Heart right ventricle (tissue), 16 donors: ENCODE results near the gene NPBWR2. TPM values are rescaled to one million over a fixed set of nuclear protein-coding genes. Genes with fewer than 3 reads are reported as not detected.

Experiments
- ATAC-seq, 8 donors: fragments of 200-7000 bp; cut with Tn5 transposase; one replicate each; pipeline ENCODE4 v1.9.1; 2020; ENCODE audit warnings: mild to moderate bottlenecking in 8 of 8, moderate library complexity in 8 of 8, moderate number of reproducible peaks in 1 of 8
- DNase-seq, 2 donors: peaks; one replicate each; pipeline ENCODE4 v3.0.0-alpha.2; 2020
- H3K27ac ChIP-seq, 10 donors: fragments of 200-600 bp; sonication (generic) in 2 of 10; one replicate each; pipeline versions ENCODE4 v1.5.0 to v1.8.0; 2020 to 2022; ENCODE audit warnings: mild to moderate bottlenecking in 3 of 10
- H3K27me3 ChIP-seq, 7 donors: fragments of 200-600 bp; one replicate each; pipeline ENCODE4 v1.8.0; 2021 to 2022; ENCODE audit warnings: mild to moderate bottlenecking in 2 of 7
- H3K36me3 ChIP-seq, 9 donors: fragments of 200-600 bp; sonication (generic) in 1 of 9; one replicate each; pipeline versions ENCODE4 v1.5.0 to v1.8.0; 2020 to 2022; ENCODE audit warnings: mild to moderate bottlenecking in 2 of 9
- H3K4me1 ChIP-seq, 9 donors: fragments of 200-600 bp; sonication (generic) in 1 of 9; one replicate each; pipeline versions ENCODE4 v1.5.0 to v1.8.0; 2020 to 2022; ENCODE audit warnings: mild to moderate bottlenecking in 4 of 9
- H3K4me3 ChIP-seq, 10 donors: fragments of 200-600 bp; sonication (generic) in 2 of 10; one replicate each; pipeline versions ENCODE4 v1.5.0 to v1.8.0; 2020 to 2022; ENCODE audit warnings: mild to moderate bottlenecking in 7 of 10, moderate library complexity in 2 of 10
- H3K9me3 ChIP-seq, 11 donors: fragments of 200-600 bp in 10 of 11; sonication (generic) in 2 of 11; one replicate each; pipeline versions ENCODE4 v1.5.0 to v1.8.0; 2013 to 2022; ENCODE audit warnings: mild to moderate bottlenecking in 2 of 11, control low read depth in 1 of 11, moderate library complexity in 1 of 11
- CTCF ChIP-seq, 9 donors: fragments of 200-600 bp; sonication (generic) in 2 of 9; IDR thresholded peaks; one replicate each; pipeline versions ENCODE4 v1.5.0 to v1.8.0; 2021 to 2022; ENCODE audit warnings: antibody characterized with exemption in 9 of 9, mild to moderate bottlenecking in 5 of 9, moderate library complexity in 1 of 9
- WGBS, 2 donors: extraction: QIAGEN DNeasy Blood & Tissue Kit; methylation state at CpG; one replicate each; pipeline ENCODE4 v1.1.7; 2013; ENCODE audit warnings: inconsistent platforms in 1 of 2; 5-methylcytosine and 5-hydroxymethylcytosine counted together
- intact Hi-C, 10 donors: fragments of 100-400 bp; cut with DNase I; formaldehyde crosslinking; loops; one replicate each; pipeline versions ENCODE4 v1.11.1 to v1.14.2; 2022
- polyA plus RNA-seq, 2 donors: library from polyadenylated mRNA; stranded (reverse); fragments of 200-250 nt; gene quantifications; one replicate each; pipeline ENCODE4 v1.2.3, GENCODE V29; 2013
- total RNA-seq, 10 donors: library from RNA; stranded (reverse); fragmentation: NEBNext Ultra II Directional in 3 of 10; extraction: Animal tissue kit (Norgen Biotek cat#: 25700) in 3 of 10; gene quantifications; one replicate each; pipeline versions ENCODE4 v1.2.1 to v1.2.4, GENCODE V29; 2021 to 2023
- donor health status: Arrhythmogenic right ventricular cardiomyopathy.
- donor health status: ischemic (EF 13 %, LVEDD 7.1; RV severe dilation, severe dysfunction).
- donor health status: healthy with polysubstance abuse.
- donor health status: DM: no; HTN: yes; CAD: no.
- donor health status: DM: no; HTN: no; CAD: no.
- donor health status: ischemic (EF 25% LVEDD 6.9; RV normal size, moderate dysfunction).
- donor health status: ischemic (EF 25% LVEDD 5.7; RV mildly dilated, moderate dysfunction).
- donor health status: healthy.
- donor health status: DM: yes; HTN: yes; CAD: no.
- donor health status: Ischemic cardiomyopathy.
- donor health status: ischemic (EF 35%, LVEDD 5.7; RV mildly dilated, moderate dysfunction).
- donor health status: nonischemic (EF 11% LVEDD 7.7; RV severe dilation, severe dysfunction).
- donor health status: DM: yes; HTN: yes; CAD: no.
- donor health status: PGD.
- donor health status: ischemic (EF 29% LVEDD 5.4; RV normal size, mild dysfunction).
- donor health status: nonischemic (EF 23%, LVEDD 6.1; RV moderate dilation, normal function).

NPBWR2 gene
- total and polyA plus RNA-seq, 12 donors, result not detected

GRCh38 chr20:64075556-64075955 is 31.8 kb downstream of the NPBWR2 start:
- no peaks in the 10 kb centered on the region for H3K27me3 ChIP-seq
- no peak overlapping the region for H3K27ac ChIP-seq
- ATAC-seq (no peak), DNase-seq (no peak)
- no peak for TF ChIP-seq CTCF (IDR thresholded peaks at IDR 0.05)
- no peaks in the 10 kb centered on the region for H3K9me3 ChIP-seq
- intact Hi-C loops, result no loop called here
- 92 to 95% methylated on average over 12 of the region's 12 CpGs for WGBS, 2 donors
- H3K4me1 ChIP-seq, result peaks cover 9 to 26% (median 18%) of the 10 kb centered on the region in 9 donors
- no peak overlapping the region for H3K4me3 ChIP-seq
- peaks cover 0 to 53% (median 0%) of the 10 kb centered on the region in 9 donors for H3K36me3 ChIP-seq

DNA sequence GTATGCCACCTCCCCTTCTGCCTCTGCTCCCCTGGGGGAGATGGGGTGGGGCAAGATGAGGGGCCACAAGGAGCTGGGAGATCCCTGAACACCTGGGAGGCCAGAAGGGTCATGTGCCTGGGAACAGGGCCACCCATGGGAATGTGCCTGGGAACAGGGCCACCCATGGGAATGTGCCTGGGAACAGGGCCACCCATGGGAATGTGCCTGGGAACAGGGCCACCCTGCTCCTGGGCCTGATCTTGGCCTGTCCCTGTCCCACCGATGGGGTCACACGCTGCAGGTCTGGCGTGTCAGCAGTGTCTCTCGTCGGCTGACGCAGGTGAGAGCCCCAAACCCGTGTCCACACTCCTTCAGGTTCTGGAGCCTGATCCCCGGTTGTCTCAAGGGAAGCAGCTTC is 32.4 kb downstream of the NPBWR2 start:
- Histone ChIP-seq H3K36me3 (peaks cover 0 to 59% (median 0%) of the 10 kb centered on the region in 9 donors), H3K27me3 (no peaks in the 10 kb centered on the region), H3K27ac (no peak overlapping the region), H3K4me3 (no peak overlapping the region), H3K9me3 (no peaks in the 10 kb centered on the region), H3K4me1 (peaks cover 9 to 22% (median 18%) of the 10 kb centered on the region in 9 donors)
- intact Hi-C loops, result no loop called here
- no peak for TF ChIP-seq CTCF (IDR thresholded peaks at IDR 0.05)
- WGBS, 2 donors, result 89 to 91% methylated on average over 8 of the region's 8 CpGs
- ATAC-seq, result no peak
- no peak for DNase-seq

DNA sequence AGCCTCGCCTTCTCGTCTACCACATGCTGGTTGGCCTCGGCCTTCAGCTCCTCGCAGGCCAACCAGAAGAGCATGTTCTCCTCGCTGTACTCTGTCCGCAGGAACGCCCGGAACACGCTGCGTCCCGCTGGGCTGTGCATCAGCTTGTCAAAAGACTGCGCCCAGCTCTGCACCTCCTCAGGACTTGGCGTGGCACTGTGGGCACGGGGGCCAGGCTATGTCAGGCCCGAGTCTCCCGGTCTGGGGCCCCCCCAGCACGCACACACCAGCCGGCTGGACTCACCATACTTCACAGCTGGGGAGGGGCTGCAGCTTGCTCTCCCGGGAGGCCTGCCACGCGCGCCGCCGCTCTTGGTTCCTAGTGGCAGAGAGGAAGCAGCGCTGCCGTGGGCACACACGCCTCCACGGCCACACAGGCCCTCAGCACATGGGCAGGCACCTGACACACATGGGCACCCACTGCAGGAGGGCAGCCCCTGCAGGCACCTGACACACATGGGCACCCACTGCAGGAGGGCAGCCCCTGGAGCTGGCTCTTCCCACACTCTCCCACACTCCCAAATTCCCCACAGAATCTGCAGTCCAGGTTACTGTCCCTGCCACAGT is 33.1 kb downstream of the NPBWR2 start:
- H3K27me3 ChIP-seq, result no peaks in the 10 kb centered on the region
- H3K36me3 ChIP-seq, result peaks cover 0 to 59% (median 0%) of the 10 kb centered on the region in 9 donors
- 92 to 94% methylated on average over 28 of the region's 28 CpGs for WGBS, 2 donors
- no peak overlapping the region for H3K4me3 ChIP-seq
- DNase-seq, result no peak
- TF ChIP-seq CTCF (IDR thresholded peaks at IDR 0.05), result no peak
- H3K4me1 ChIP-seq, result peaks cover 9 to 24% (median 17%) of the 10 kb centered on the region in 9 donors
- H3K27ac ChIP-seq, result no peak overlapping the region
- intact Hi-C loops, result no loop called here
- no peak for ATAC-seq
- no peaks in the 10 kb centered on the region for H3K9me3 ChIP-seq

DNA sequence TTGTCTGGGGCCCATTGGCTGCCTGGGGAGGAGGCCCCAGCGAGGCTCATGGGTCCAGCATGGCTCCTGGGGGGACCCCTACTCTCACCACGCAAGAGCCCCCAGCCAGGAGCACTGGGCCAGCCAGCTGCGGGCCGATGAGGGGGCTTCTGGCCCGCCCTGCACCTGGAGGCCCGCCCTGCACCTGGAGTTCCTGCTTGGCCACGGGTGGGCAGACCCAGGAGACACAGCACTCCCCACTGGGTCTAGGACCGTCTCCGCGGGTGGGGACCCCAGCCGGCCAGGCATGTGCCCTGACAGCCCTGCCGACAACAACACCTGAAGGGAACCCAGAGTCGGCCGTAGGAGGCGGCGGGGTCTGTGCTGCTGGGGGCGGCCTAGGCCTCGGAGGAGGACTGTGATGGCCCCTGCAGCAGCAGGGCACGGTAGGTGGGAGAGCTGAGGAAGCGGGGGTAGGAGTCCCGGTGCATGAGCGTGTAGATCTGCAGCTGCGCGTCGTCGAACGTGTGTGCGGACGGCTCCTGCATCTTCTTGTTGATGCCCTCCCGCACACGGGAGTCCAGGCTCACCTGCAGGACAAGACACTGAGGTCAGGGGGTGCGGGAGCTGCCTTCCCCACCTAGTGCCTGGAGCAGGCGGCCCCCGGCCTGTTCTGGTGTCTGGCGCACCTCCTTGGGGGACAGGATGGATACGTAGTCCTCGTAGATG is 33.7 kb downstream of the NPBWR2 start:
- Histone ChIP-seq H3K36me3 (peaks cover 0 to 59% (median 0%) of the 10 kb centered on the region in 9 donors), H3K27me3 (no peaks in the 10 kb centered on the region), H3K4me1 (peaks cover 5 to 18% (median 11%) of the 10 kb centered on the region in 9 donors), H3K27ac (no peak overlapping the region), H3K9me3 (no peaks in the 10 kb centered on the region), H3K4me3 (no peak overlapping the region)
- intact Hi-C loops, result no loop called here
- no peak for ATAC-seq
- no peak for TF ChIP-seq CTCF (IDR thresholded peaks at IDR 0.05)
- 91 to 93% methylated on average over 37 of the region's 37 CpGs for WGBS, 2 donors
- no peak for DNase-seq
